Prostate gland (tissue), 2 donors: ENCODE data around the gene SULF2. TPM values are rescaled to one million over a fixed set of nuclear protein-coding genes. Genes with fewer than 3 reads are reported as not detected.

Experiments used
- DNase-seq: peaks from one replicate; pipeline ENCODE4 v3.0.0-alpha.2; 2019; ENCODE audit warnings: low spot score
- H3K27ac ChIP-seq, 2 donors: fragments of 200-600 bp; sonication (generic); 2 replicates each; pipeline ENCODE4 v1.5.1; 2017 to 2019
- H3K27me3 ChIP-seq: fragments of 200-600 bp; sonication (generic); replicated peaks from 2 replicates; pipeline ENCODE4 v1.5.1; 2019; ENCODE audit not compliant: insufficient read depth
- H3K36me3 ChIP-seq, 2 donors: fragments of 200-600 bp; sonication (generic); 1 replicate in 1 of 2; 2 replicates in 1 of 2; pipeline versions ENCODE4 v1.5.1 to v1.8.1; 2017 to 2019
- H3K4me1 ChIP-seq: fragments of 200-600 bp; sonication (generic); replicated peaks from 2 replicates; pipeline ENCODE4 v1.5.1; 2019
- H3K4me3 ChIP-seq, 2 donors: fragments of 200-600 bp; sonication (generic); 2 replicates each; pipeline ENCODE4 v1.5.1; 2017 to 2019
- H3K9me3 ChIP-seq: fragments of 200-600 bp; sonication (generic); 2 replicates; pipeline ENCODE4 v1.5.1; 2017
- CTCF ChIP-seq, 4 experiments: fragments of 200-600 bp in 2 of 4; fragments of 450-650 bp in 2 of 4; sonication (generic) in 2 of 4; IDR thresholded peaks; 1 replicate in 3 of 4; 2 replicates in 1 of 4; pipeline ENCODE4 v1.5.1; 2016 to 2019; ENCODE audit warnings: antibody characterized with exemption in 4 of 4, mild to moderate bottlenecking in 2 of 4, moderate library complexity in 2 of 4
- POLR2A ChIP-seq: fragments of 450-650 bp; IDR thresholded peaks from one replicate; pipeline ENCODE4 v1.6.1; 2016; ENCODE audit warnings: antibody characterized with exemption, mild to moderate bottlenecking
- POLR2AphosphoS5 ChIP-seq: sonication (generic); formaldehyde crosslinking; IDR thresholded peaks from one replicate; pipeline ENCODE4 v1.6.1; 2017; ENCODE audit warnings: antibody characterized with exemption
- WGBS: methylation state at CpG from one replicate; pipeline ENCODE4 v1.1.5; 2018; 5-methylcytosine and 5-hydroxymethylcytosine counted together
- intact Hi-C: fragments of 100-400 bp; cut with DNase I; formaldehyde crosslinking; loops from one replicate; pipeline ENCODE4 v1.14.2; 2022
- total RNA-seq, 2 donors: library from RNA; depleted of rRNA; stranded (reverse); fragments of >200 nt; gene quantifications; one replicate each; pipeline ENCODE4 v1.1.0, GENCODE V29; 2016

The SULF2 gene
- total RNA-seq, 2 donors from 2014 or later, result 43.6 to 82.0 TPM

DNA sequence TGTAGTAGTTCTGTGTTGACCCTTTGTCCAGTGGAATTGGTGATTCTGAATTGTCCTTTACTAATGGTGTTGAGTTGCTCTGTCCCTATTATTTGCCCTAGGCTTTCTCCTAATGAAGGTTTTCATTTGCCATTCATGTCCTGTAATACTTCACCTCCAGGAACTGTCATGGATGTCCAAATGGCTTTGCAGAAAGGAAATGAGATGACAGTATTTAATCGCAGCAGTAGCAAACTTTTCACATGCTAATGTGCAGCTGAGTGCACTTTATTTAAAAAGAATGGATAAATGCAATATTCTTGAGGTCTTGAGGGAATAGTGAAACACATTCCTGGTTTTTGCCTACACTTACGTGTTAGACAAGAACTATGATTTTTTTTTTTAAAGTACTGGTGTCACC, 131.4 kb downstream of the SULF2 start:
- Histone ChIP-seq H3K4me3 (no peak overlapping the region), H3K36me3 (peaks cover 0 to 3% of the 10 kb centered on the region in 2 donors), H3K27ac (no peak overlapping the region), H3K9me3 (no peaks in the 10 kb centered on the region), H3K4me1 (no peaks in the 10 kb centered on the region), H3K27me3 (no peaks in the 10 kb centered on the region)
- intact Hi-C loops, result no loop called here
- no peak for DNase-seq
- no peak for TF ChIP-seq CTCF (IDR thresholded peaks at IDR 0.05)
- no peak for TF ChIP-seq POLR2AphosphoS5
- TF ChIP-seq POLR2A, result no peak
- 75% methylated on average over 2 of the region's 2 CpGs for WGBS

DNA sequence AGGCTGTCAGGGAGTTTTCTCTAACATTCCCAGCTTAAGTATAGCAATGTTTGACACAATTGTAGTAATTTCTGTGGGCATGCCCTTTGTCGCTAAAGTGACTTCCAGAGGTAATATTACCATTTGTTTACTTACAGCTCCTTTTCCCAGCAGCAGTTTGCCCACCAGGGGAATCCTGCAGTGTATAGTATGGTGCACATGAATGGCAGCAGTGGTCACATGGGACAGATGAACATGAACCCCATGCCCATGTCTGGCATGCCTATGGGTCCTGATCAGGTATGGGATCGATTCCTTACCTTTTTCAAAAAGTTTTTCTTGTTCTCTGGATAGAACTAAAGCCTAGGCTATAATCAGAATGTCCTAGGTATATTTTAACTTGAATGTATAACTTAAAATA, 132.5 kb downstream of the SULF2 start:
- H3K4me1 ChIP-seq, result no peaks in the 10 kb centered on the region
- TF ChIP-seq POLR2AphosphoS5 (no peak), POLR2A (no peak), CTCF (IDR thresholded peaks at IDR 0.05) (no peak)
- WGBS, result 94% methylated on average over 2 of the region's 2 CpGs

DNA sequence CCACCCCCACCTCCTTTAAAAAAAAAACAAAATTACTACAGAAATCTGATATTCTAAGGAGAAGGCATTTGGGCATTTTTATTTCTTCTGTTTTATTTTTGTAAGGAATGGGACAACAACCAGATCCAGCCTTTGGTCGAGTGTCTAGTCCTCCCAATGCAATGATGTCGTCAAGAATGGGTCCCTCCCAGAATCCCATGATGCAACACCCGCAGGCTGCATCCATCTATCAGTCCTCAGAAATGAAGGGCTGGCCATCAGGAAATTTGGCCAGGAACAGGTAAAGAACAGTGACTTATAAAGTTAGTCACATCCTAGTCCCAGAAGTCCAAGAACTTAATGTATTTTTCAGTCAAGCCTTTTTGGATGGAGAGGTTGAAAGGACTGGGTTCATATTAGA, 133.0 kb downstream of the SULF2 start:
- WGBS, result 82% methylated on average over 3 of the region's 3 CpGs
- no peaks in the 10 kb centered on the region for H3K27me3 ChIP-seq
- peaks cover 0 to 3% of the 10 kb centered on the region in 2 donors for H3K36me3 ChIP-seq
- H3K4me1 ChIP-seq, result no peaks in the 10 kb centered on the region
- intact Hi-C loops, result no loop called here
- no peak overlapping the region for H3K4me3 ChIP-seq
- TF ChIP-seq POLR2A, result no peak
- TF ChIP-seq POLR2AphosphoS5, result no peak
- no peak for TF ChIP-seq CTCF (IDR thresholded peaks at IDR 0.05)
- no peak overlapping the region for H3K27ac ChIP-seq
- no peak for DNase-seq
- H3K9me3 ChIP-seq, result no peaks in the 10 kb centered on the region

More for the DNA sequence above, 132.5 kb downstream of the SULF2 start:
- H3K36me3 ChIP-seq, result peaks cover 0 to 3% of the 10 kb centered on the region in 2 donors
- H3K27me3 ChIP-seq, result no peaks in the 10 kb centered on the region
- H3K27ac ChIP-seq, result no peak overlapping the region
- no peaks in the 10 kb centered on the region for H3K9me3 ChIP-seq
- DNase-seq, result no peak
- intact Hi-C loops, result no loop called here
- H3K4me3 ChIP-seq, result no peak overlapping the region

- intact Hi-C loops, result no loop called here
- H3K36me3 ChIP-seq, result peaks cover 0 to 3% of the 10 kb centered on the region in 2 donors
- 79% methylated on average over 6 of the region's 6 CpGs for WGBS
Observed at GRCh38 chr20:47648943-47649342, 136.3 kb downstream of the SULF2 start.

More at GRCh38 chr20:47648943-47649342, 136.3 kb downstream of the SULF2 start:
- Histone ChIP-seq H3K4me3 (no peak overlapping the region), H3K27me3 (no peaks in the 10 kb centered on the region), H3K27ac (no peak overlapping the region), H3K9me3 (no peaks in the 10 kb centered on the region), H3K4me1 (no peaks in the 10 kb centered on the region)
- TF ChIP-seq POLR2AphosphoS5 (no peak), CTCF (IDR thresholded peaks at IDR 0.05) (no peak), POLR2A (no peak)
- no peak for DNase-seq
